ENCODE measurements around the gene BEND4. TPM values are rescaled to one million over a fixed set of nuclear protein-coding genes. Genes with fewer than 3 reads are reported as not detected.

The BEND4 gene
- total and polyA plus RNA-seq, 9 donors, result 0.03 to 0.26 (median 0.05) TPM

DNA sequence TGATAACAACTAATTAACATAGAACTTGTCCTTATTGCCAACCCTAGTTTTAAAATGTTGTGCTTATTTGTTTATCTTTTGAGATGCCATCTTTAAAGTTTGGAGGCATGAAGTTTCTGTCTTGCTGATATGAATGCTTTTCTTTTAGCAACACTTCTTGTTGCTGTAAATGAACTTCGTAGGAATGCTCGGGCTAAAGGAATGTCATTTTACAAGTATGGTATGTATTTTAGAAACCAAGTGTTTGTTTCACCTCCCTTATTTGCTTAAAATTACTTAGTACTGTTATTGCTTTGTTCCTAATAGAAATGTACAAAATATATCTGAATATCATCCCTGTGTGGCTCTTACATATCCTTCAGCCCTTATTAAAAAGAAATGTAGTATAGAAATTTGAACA lies 86.1 kb downstream of the BEND4 start:
- H3K36me3 ChIP-seq (ENCODE audit: control insufficient read depth, insufficient read depth, low read length), result peaks cover 16% of the 10 kb centered on the region
- H3K27me3 ChIP-seq (ENCODE audit: control insufficient read depth, insufficient read depth, low read length), result no peaks in the 10 kb centered on the region
- WGBS (ENCODE audit: insufficient coverage), result no CpG with 5 or more reads among the region's 2 CpGs

More for the DNA sequence above, 86.1 kb downstream of the BEND4 start:
- Histone ChIP-seq H3K4me3 (ENCODE audit: low read length) (no peak overlapping the region), H3K9me3 (replicated peaks; ENCODE audit: control insufficient read depth, low read depth, low read length) (no peaks in the 10 kb centered on the region), H3K27ac (ENCODE audit: low read length) (no peak overlapping the region), H3K4me1 (ENCODE audit: control insufficient read depth, insufficient read depth, low read length) (no peaks in the 10 kb centered on the region)
- DNase-seq, result no peak

Other genes with a start within 250 kb of the BEND4 start
- 17.6 TPM for gene TMEM33, start 217.2 kb downstream of the BEND4 start, total RNA-seq
- 10 to 100 TPM; 11.9 to 24.5 (median 16.2) TPM for gene TMEM33, start 217.2 kb downstream of the BEND4 start, polyA plus RNA-seq (ENCODE audit: insufficient read depth in 1 of 8, insufficient read length in 8 of 8, low replicate concordance in 1 of 8)
- 0.18 TPM for gene DCAF4L1, start 170.9 kb downstream of the BEND4 start, total RNA-seq
- under 1 TPM; 0.05 to 0.40 (median 0.18) TPM for gene DCAF4L1, start 170.9 kb downstream of the BEND4 start, polyA plus RNA-seq (ENCODE audit: insufficient read depth in 1 of 8, insufficient read length in 8 of 8, low replicate concordance in 1 of 8)
- 52.2 TPM for gene SLC30A9, start 162.1 kb downstream of the BEND4 start, total RNA-seq
- 10 to 100 TPM; 41.8 to 62.0 (median 51.7) TPM for gene SLC30A9, start 162.1 kb downstream of the BEND4 start, polyA plus RNA-seq (ENCODE audit: insufficient read depth in 1 of 8, insufficient read length in 8 of 8, low replicate concordance in 1 of 8)
- 1.9 TPM for gene SHISA3, start 244.8 kb upstream of the BEND4 start, total RNA-seq
- gene SHISA3, start 244.8 kb upstream of the BEND4 start, polyA plus RNA-seq (ENCODE audit: insufficient read depth in 1 of 8, insufficient read length in 8 of 8, low replicate concordance in 1 of 8), result 10 to 100 TPM in 3 of 8 donors, 1 to 10 TPM in 5; 5.4 to 21.9 (median 8.9) TPM

Data from muscle of leg (tissue), 11 donors.